H1 (cell line): ENCODE measurements around the gene ORAI1. TPM values are rescaled to one million over a fixed set of nuclear protein-coding genes. Genes with fewer than 3 reads are reported as not detected.
A peak's percentile ranks its signal among the peaks of the same experiment; 100 is the strongest.

ENCODE experiments used
- CTCF ChIA-PET: fragments of 300-600 bp; sonication (Branson Sonifier 250); formaldehyde crosslinking; loops from one replicate; lab custom pipeline; 2021; ENCODE audit not compliant: partially characterized antibody; lab: Charles Lee
- POLR2A ChIA-PET: fragments of 300-600 bp; sonication (Branson Sonifier 250); formaldehyde crosslinking; loops from one replicate; lab custom pipeline; 2021; ENCODE audit warnings: inconsistent platforms; ENCODE audit not compliant: partially characterized antibody; lab: Charles Lee
- DNase-seq, 2 experiments: peaks; one replicate each; pipeline versions ENCODE4 v3.0.0 to v3.0.0-alpha.2; 2010 to 2022; ENCODE audit warnings: low spot score in 2 of 2, low read depth in 1 of 2, mixed read lengths in 1 of 2
- FAIRE-seq: peaks from 2 replicates; lab custom pipeline; 2011; peaks lifted over from hg19 to GRCh38; lab: Jason Lieb, UNC
- H2AFZ ChIP-seq: 2 replicates; pipeline ENCODE4 v1.8.1; 2012; ENCODE audit warnings: low read length, inconsistent platforms
- H2AK5ac ChIP-seq: 2 replicates; pipeline ENCODE4 v1.6.1; 2013; ENCODE audit warnings: low read depth, low read length
- H2BK120ac ChIP-seq: replicated peaks from 2 replicates; pipeline ENCODE3; 2013; ENCODE audit warnings: low read depth, low read length, inconsistent platforms
- H2BK12ac ChIP-seq: 2 replicates; pipeline ENCODE4 v1.6.1; 2013; ENCODE audit warnings: low read depth, low read length
- H2BK15ac ChIP-seq: 2 replicates; pipeline ENCODE4 v1.6.1; 2013; ENCODE audit warnings: low read length
- H2BK20ac ChIP-seq: 2 replicates; pipeline ENCODE4 v1.6.1; 2013; ENCODE audit warnings: low read length
- H2BK5ac ChIP-seq: 2 replicates; pipeline ENCODE4 v1.6.1; 2013; ENCODE audit warnings: low read depth, low read length
- H3K14ac ChIP-seq: 2 replicates; pipeline ENCODE4 v1.6.1; 2013; ENCODE audit warnings: inconsistent platforms; ENCODE audit not compliant: insufficient read length
- H3K18ac ChIP-seq: 2 replicates; pipeline ENCODE4 v1.6.1; 2013; ENCODE audit warnings: low read length; ENCODE audit errors: extremely low read depth
- H3K23ac ChIP-seq: 2 replicates; pipeline ENCODE4 v1.6.1; 2013; ENCODE audit warnings: inconsistent platforms; ENCODE audit not compliant: insufficient read length
- H3K23me2 ChIP-seq: 2 replicates; pipeline ENCODE4 v1.6.1; 2013; ENCODE audit warnings: low read depth, low read length
- H3K27ac ChIP-seq: 2 replicates; pipeline ENCODE4 v1.6.1; 2011; ENCODE audit warnings: low read depth, low read length, inconsistent platforms
- H3K27me3 ChIP-seq, 4 experiments: replicated peaks in 1 of 4; 1 replicate in 1 of 4; 2 replicates in 3 of 4; pipeline versions ENCODE4 v1.6.1 to v1.8.1; 2011 to 2013; ENCODE audit warnings: low read length in 3 of 4, mild to moderate bottlenecking in 3 of 4, inconsistent platforms in 2 of 4, mixed read lengths in 2 of 4, moderate library complexity in 1 of 4; ENCODE audit not compliant: control insufficient read depth in 3 of 4, insufficient read depth in 3 of 4; ENCODE audit errors: extremely low read depth in 1 of 4
- H3K36me3 ChIP-seq, 4 experiments: 2 replicates each; pipeline versions ENCODE4 v1.6.1 to v1.8.1; 2011 to 2013; ENCODE audit warnings: mild to moderate bottlenecking in 4 of 4, low read length in 3 of 4, moderate library complexity in 2 of 4, control low read depth in 1 of 4, inconsistent platforms in 1 of 4; ENCODE audit not compliant: insufficient read depth in 4 of 4, control insufficient read depth in 2 of 4
- H3K4ac ChIP-seq: replicated peaks from 2 replicates; pipeline ENCODE3; 2013; ENCODE audit warnings: low read length, low read depth, mixed read lengths, inconsistent platforms; ENCODE audit not compliant: insufficient read length
- H3K4me1 ChIP-seq, 4 experiments: replicated peaks in 1 of 4; 1 replicate in 1 of 4; 2 replicates in 3 of 4; pipeline versions ENCODE4 v1.6.1 to v1.8.1; 2011 to 2013; ENCODE audit warnings: low read length in 3 of 4, inconsistent platforms in 2 of 4, mixed read lengths in 1 of 4; ENCODE audit not compliant: insufficient read depth in 4 of 4, control insufficient read depth in 3 of 4
- H3K4me2 ChIP-seq, 2 experiments: 2 replicates each; pipeline versions ENCODE4 v1.6.1 to v1.8.1; 2011 to 2013; ENCODE audit warnings: low read depth in 2 of 2, low read length in 2 of 2, control low read depth in 1 of 2, inconsistent platforms in 1 of 2, mild to moderate bottlenecking in 1 of 2; ENCODE audit not compliant: insufficient read depth in 1 of 2
- H3K4me3 ChIP-seq, 4 experiments: fragments of 200-600, 300-600 bp in 1 of 4; sonication (generic), shearing (Covaris generic), sonication (Bioruptor Twin) in 1 of 4; 2 replicates each; pipeline versions ENCODE4 v1.5.1 to v1.8.1; 2011 to 2016; ENCODE audit warnings: low read length in 4 of 4, low read depth in 3 of 4, control low read depth in 2 of 4, inconsistent platforms in 2 of 4, mild to moderate bottlenecking in 2 of 4, mixed read lengths in 1 of 4, moderate library complexity in 1 of 4; ENCODE audit not compliant: insufficient read depth in 2 of 4; ENCODE audit errors: extremely low read depth in 1 of 4
- H3K56ac ChIP-seq: replicated peaks from 2 replicates; pipeline ENCODE3; 2013; ENCODE audit warnings: low read depth, mild to moderate bottlenecking, mixed read lengths, low read length, inconsistent platforms; ENCODE audit not compliant: insufficient read length
- H3K79me1 ChIP-seq: 2 replicates; pipeline ENCODE4 v1.6.1; 2013; ENCODE audit warnings: low read depth, low read length, control low read depth
- H3K79me2 ChIP-seq, 2 experiments: 2 replicates each; pipeline versions ENCODE4 v1.6.1 to v1.8.1; 2012 to 2013; ENCODE audit warnings: low read length in 2 of 2, mild to moderate bottlenecking in 2 of 2, inconsistent platforms in 1 of 2; ENCODE audit not compliant: insufficient read depth in 2 of 2, control insufficient read depth in 1 of 2
- H3K9ac ChIP-seq, 4 experiments: replicated peaks in 1 of 4; 1 replicate in 1 of 4; 2 replicates in 3 of 4; pipeline versions ENCODE4 v1.6.1 to v1.8.1; 2011 to 2013; ENCODE audit warnings: low read depth in 3 of 4, low read length in 3 of 4, control low read depth in 2 of 4, mild to moderate bottlenecking in 2 of 4, moderate library complexity in 2 of 4, inconsistent platforms in 1 of 4; ENCODE audit errors: extremely low read depth in 1 of 4
- H3K9me3 ChIP-seq, 2 experiments: 2 replicates each; pipeline versions ENCODE4 v1.6.1 to v1.8.1; 2012 to 2013; ENCODE audit warnings: mild to moderate bottlenecking in 2 of 2, moderate library complexity in 2 of 2, control low read depth in 1 of 2, inconsistent platforms in 1 of 2, low read depth in 1 of 2, low read length in 1 of 2, mixed read lengths in 1 of 2; ENCODE audit not compliant: insufficient read depth in 2 of 2
- H4K20me1 ChIP-seq, 2 experiments: replicated peaks in 1 of 2; 2 replicates each; pipeline versions ENCODE3 to v1.8.1; 2011 to 2013; ENCODE audit warnings: inconsistent platforms in 2 of 2, low read length in 2 of 2, mild to moderate bottlenecking in 1 of 2; ENCODE audit not compliant: insufficient read depth in 2 of 2, control insufficient read depth in 1 of 2
- H4K5ac ChIP-seq: 2 replicates; pipeline ENCODE4 v1.6.1; 2013; ENCODE audit warnings: low read length, low read depth, mixed read lengths, inconsistent platforms; ENCODE audit not compliant: insufficient read length
- H4K8ac ChIP-seq: 2 replicates; pipeline ENCODE4 v1.8.0; 2013; ENCODE audit warnings: mild to moderate bottlenecking, moderate library complexity, low read length, inconsistent platforms; ENCODE audit not compliant: insufficient read depth; ENCODE audit errors: extremely low read depth
- H4K91ac ChIP-seq: replicated peaks from 2 replicates; pipeline ENCODE3; 2013; ENCODE audit warnings: low read length, mixed read lengths, inconsistent platforms; ENCODE audit not compliant: insufficient read length
- JUND ChIP-seq: IDR thresholded peaks from 2 replicates; pipeline ENCODE4 v1.6.1; 2011; ENCODE audit warnings: mild to moderate bottlenecking, improper control_type of control experiment, low read length
- MAFK ChIP-seq: IDR thresholded peaks from 2 replicates; pipeline ENCODE4 v1.6.1; 2012; ENCODE audit warnings: low read depth, mild to moderate bottlenecking, improper control_type of control experiment, low read length
- WGBS, 2 experiments: shearing (Covaris generic) in 1 of 2; methylation state at CpG; one replicate each; pipeline versions ENCODE4 v1.1.6 to v1.1.7; 2013 to 2015; ENCODE audit warnings: low lambda C conversion rate in 2 of 2, mixed read lengths in 2 of 2, inconsistent platforms in 1 of 2, low coverage in 1 of 2, missing lambda C conversion rate in 1 of 2; ENCODE audit not compliant: insufficient replicate concordance in 2 of 2, insufficient coverage in 1 of 2, insufficient read length in 1 of 2; ENCODE audit errors: extremely low coverage in 1 of 2, missing lambda C conversion rate in 1 of 2; 5-methylcytosine and 5-hydroxymethylcytosine counted together
- polyA plus RNA-seq, 7 experiments: library from polyadenylated mRNA; depleted of rRNA in 3 of 7; stranded (reverse) in 5 of 7; unstranded in 2 of 7; fragments of >200 nt in 5 of 7; fragments of 200-250 nt in 2 of 7; gene quantifications; 1 replicate in 5 of 7; 2 replicates in 1 of 7; 4 replicates in 1 of 7; pipeline versions ENCODE4 v1.2.1 to v1.2.3, GENCODE V29; 2011 to 2013; ENCODE audit warnings: missing spikeins in 2 of 7, mixed read lengths in 2 of 7
- total RNA-seq: library from RNA; stranded (reverse); fragmentation: NEBNext Ultra II Directional; extraction: Animal tissue kit (Norgen Biotek cat#: 25700); gene quantifications from 2 replicates; pipeline ENCODE4 v1.2.1, GENCODE V29; 2021

Gene ORAI1
- total and polyA plus RNA-seq, 2 of the 8 experiments (the other 6 are each of a cell fraction or from before 2014, with no cell fraction given): 29.9 to 71.5 TPM

DNA sequence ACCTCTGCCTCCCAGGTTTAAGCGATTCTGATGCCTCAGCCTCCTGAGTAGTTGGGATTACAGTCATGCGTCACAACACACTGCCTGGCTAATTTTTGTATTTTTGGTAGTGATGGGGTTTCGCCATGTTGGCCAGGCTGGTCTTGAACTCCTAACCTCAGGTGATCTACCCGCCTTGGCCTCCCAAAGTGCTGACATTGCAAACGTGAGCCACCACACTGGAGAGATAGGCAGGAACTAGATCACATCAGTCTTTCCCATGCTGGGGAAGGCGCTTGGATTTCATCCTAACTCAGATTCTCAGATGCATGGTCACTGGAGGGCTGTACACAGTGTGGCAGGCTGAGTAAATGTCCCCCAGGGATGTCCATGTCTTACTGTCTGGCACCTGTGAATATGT, 18.0 kb upstream of the ORAI1 start:
- Histone ChIP-seq H4K5ac (no peak overlapping the region), H4K91ac (no peak overlapping the region), H2AK5ac (0 out of 2 replicates have a peak overlapping the region, but pooled peaks have one; percentile 53), H2BK120ac (no peak overlapping the region), H3K14ac (no peak overlapping the region), H3K9me3 (no peaks in the 10 kb centered on the region), H4K20me1 (no peaks in the 10 kb centered on the region), H2BK5ac (no peak overlapping the region), H3K23ac (no peak overlapping the region), H3K4me3 (no peak overlapping the region), H3K4ac (no peak overlapping the region), H2BK15ac (peak overlapping the region; percentile 97; the same call in 1 of the 2 replicates), H3K79me2 (no peaks in the 10 kb centered on the region), H2BK20ac (no peak overlapping the region), H3K27ac (no peak overlapping the region), H2AFZ (no peak overlapping the region), H3K4me2 (no peak overlapping the region), H4K8ac (no peak overlapping the region), H3K9ac (no peak overlapping the region), H3K56ac (no peak overlapping the region), H3K27me3 (no peaks in the 10 kb centered on the region), H3K36me3 (no peaks in the 10 kb centered on the region), H3K23me2 (no peaks in the 10 kb centered on the region), H3K18ac (no peak overlapping the region), H2BK12ac (no peak overlapping the region), H3K79me1 (no peaks in the 10 kb centered on the region), H3K4me1 (peaks cover 0 to 6% (median 1%) of the 10 kb centered on the region in 4 experiments; a peak in 2 of 7 replicates)
- DNase-seq (no peak), FAIRE-seq (no peak)
- no peak for TF ChIP-seq JUND
- 0 out of 2 replicates have a peak, but pooled peaks have one; percentile 13 for TF ChIP-seq MAFK
- ChIA-PET CTCF (no interaction called here), POLR2A (interaction anchor here (0.9 to 4.4 kb wide), 7 partner anchors 9 to 71 kb away, joined by 3 to 35 read pairs (median 7); partner anchors contain the start of gene KDM2B)
- 85% methylated on average over 6 of the region's 6 CpGs; no CpG with 5 or more reads in 1 of the 2 experiments for WGBS, 2 experiments
